Right renal cortex interstitium (tissue), 3 donors: ENCODE data around the gene JAM3. TPM values are rescaled to one million over a fixed set of nuclear protein-coding genes. Genes with fewer than 3 reads are reported as not detected.

Experiments used
- DNase-seq, 3 donors: peaks; one replicate each; pipeline ENCODE4 v3.0.0-alpha.2; 2013; ENCODE audit warnings: low read depth in 3 of 3, low spot score in 2 of 3
- polyA plus RNA-seq, 3 donors: library from polyadenylated mRNA; unstranded; fragments of 120-200 nt; gene quantifications; one replicate each; pipeline ENCODE4 v1.2.1, GENCODE V29; 2013; ENCODE audit not compliant: insufficient read length in 3 of 3

The JAM3 gene
- polyA plus RNA-seq, 3 donors: 47.7 to 55.4 (median 49.2) TPM

- DNase-seq: no peak
These were observed 72.2 kb downstream of the JAM3 start for GRCh38 chr11:134140961-134141490.

GRCh38 chr11:134142536-134142935 is 73.7 kb downstream of the JAM3 start:
- no peak for DNase-seq

DNA sequence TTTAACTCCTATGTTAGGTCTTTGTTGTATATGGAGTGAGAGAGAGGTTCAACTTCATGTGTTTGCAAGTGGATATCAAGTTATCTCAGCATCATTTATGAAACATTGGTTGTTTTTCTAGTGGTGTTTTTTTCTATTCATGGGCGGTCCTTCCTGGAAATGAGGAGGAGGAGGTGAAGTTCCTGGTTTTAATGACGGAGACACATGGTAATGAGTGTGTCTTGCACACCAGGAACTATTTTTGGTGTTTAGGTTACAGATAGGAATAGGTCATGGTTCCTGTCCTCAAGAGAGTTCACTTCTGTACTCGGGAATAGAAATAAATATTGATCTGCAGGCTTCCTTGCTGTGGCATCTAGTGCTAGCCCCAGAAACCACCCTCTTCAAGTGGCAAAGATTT is 74.9 kb downstream of the JAM3 start:
- DNase-seq: no peak

GRCh38 chr11:134144744-134145143 is 75.9 kb downstream of the JAM3 start:
- no peak for DNase-seq

GRCh38 chr11:134145715-134146114 is 76.8 kb downstream of the JAM3 start:
- no peak for DNase-seq

- DNase-seq: no peak
These were observed 77.7 kb downstream of the JAM3 start for GRCh38 chr11:134146598-134146997.

DNA sequence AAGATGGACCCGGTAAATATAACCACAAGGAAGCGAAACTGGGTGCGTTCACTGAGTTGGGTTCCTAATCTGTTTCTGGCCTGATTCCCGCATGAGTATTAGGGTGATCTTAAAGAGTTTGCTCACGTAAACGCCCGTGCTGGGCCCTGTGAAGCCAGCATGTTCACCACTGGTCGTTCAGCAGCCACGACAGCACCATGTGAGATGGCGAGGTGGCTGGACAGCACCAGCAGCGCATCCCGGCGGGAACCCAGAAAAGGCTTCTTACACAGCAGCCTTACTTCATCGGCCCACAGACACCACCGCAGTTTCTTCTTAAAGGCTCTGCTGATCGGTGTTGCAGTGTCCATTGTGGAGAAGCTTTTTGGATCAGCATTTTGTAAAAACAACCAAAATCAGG is 80.5 kb downstream of the JAM3 start:
- DNase-seq: no peak

- no peak for DNase-seq
These were observed 81.5 kb downstream of the JAM3 start for GRCh38 chr11:134150195-134150903.

DNA sequence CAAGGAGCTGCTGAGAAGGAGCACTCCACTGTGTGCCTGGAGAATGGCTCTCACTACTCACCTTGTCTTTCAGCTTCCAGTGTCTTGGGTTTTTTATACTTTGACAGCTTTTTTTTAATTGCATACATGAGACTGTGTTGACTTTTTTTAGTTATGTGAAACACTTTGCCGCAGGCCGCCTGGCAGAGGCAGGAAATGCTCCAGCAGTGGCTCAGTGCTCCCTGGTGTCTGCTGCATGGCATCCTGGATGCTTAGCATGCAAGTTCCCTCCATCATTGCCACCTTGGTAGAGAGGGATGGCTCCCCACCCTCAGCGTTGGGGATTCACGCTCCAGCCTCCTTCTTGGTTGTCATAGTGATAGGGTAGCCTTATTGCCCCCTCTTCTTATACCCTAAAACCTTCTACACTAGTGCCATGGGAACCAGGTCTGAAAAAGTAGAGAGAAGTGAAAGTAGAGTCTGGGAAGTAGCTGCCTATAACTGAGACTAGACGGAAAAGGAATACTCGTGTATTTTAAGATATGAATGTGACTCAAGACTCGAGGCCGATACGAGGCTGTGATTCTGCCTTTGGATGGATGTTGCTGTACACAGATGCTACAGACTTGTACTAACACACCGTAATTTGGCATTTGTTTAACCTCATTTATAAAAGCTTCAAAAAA is 82.3 kb downstream of the JAM3 start:
- no peak for DNase-seq

- no peak for DNase-seq
These were observed 83.8 kb downstream of the JAM3 start for GRCh38 chr11:134152696-134153095.

DNA sequence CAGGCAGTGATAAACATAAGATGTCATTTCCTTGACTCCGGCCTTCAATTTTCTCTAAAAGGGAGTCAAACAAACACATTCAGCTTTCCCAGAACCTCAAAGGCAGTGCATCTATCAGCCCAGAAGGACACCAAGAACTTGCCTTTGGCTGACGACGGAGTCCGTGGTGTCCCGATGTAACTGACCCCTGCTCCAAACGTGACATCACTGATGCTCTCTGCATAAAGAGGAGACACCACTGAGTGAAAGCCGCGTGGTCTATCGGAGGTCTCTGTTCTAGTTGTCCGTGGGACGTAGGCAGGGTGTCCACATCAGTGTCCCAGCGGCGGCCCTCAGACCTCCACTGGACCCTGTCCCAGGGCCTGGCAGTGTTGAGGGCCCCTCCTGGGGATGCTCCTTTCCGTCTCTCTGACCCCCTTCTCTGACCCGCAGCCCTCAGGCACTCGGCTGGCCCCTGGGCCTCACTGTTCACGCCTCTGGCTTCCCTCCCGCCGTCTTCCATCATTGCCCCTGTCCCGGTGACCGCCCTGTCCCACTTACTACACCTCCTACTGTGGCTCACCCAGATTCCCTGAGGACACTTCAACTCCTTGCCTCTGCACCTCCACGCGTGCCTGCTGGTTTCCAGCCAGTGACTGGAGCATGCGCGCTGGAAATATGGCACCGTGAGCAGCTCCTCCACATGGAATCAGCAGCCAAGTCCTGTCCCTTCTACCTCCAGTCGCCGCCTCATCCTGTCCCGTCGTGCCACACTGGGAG is 84.5 kb downstream of the JAM3 start:
- no peak for DNase-seq

- DNase-seq: no peak
These were observed 85.6 kb downstream of the JAM3 start for GRCh38 chr11:134154441-134154840.

DNA sequence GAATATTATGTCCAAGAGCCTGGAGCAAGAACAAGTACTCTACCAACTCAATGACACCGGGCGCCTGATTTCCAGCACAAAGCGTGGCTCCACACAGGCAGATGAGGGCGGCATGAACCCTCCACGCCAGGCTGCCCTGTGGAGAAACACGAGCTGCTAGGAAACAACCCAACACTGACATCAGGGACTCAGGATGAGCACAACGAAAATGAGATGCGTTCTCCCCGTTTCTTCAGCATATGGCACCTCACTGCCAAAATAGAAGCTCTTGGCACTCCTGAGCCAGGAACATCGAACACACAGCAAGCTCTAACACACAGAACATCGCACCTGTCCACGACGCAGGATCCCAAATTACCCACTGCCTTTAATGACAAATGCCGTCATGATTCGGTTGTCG is 86.6 kb downstream of the JAM3 start:
- no peak for DNase-seq

- DNase-seq: no peak
These were observed 87.3 kb downstream of the JAM3 start for GRCh38 chr11:134155946-134156865.

GRCh38 chr11:134157451-134157850 is 88.6 kb downstream of the JAM3 start:
- no peak for DNase-seq

GRCh38 chr11:134158023-134158422 is 89.2 kb downstream of the JAM3 start:
- no peak for DNase-seq

GRCh38 chr11:134159652-134160051 is 90.8 kb downstream of the JAM3 start:
- DNase-seq: no peak

- no peak for DNase-seq
These were observed 95.9 kb downstream of the JAM3 start for GRCh38 chr11:134164490-134165370.

DNA sequence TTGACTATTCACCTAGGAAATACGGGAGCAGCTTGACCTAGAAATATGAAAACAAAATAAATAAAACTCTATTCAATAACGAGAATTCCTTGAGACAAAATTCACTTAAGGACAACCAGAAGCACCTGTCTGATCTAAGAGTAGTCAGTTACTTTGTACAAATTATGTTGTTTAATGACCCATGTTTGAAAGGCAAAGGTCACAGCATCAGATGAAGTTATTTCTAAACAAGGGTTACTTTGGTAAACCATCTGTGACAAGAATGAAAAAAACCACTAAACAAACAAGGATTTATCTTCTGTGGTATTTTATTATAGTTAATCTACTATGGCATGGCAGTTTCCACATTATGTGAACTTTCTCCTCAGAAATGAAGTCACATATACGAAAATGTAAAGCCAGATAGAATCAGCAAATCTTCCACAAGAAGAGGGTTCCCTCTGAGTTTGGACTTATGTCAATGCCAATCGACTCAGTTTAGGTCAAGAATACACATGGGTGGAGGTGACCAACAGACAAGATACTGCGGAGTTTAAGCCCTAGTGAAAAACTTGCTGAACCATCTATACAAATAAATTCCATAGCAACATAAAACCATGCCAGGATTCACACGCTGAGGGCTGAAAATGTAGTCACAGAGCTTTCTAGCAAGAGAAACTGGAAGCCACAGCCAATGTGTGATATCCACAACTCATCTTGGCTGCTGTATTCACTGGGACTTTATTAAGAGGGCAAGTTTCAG is 101.5 kb downstream of the JAM3 start:
- DNase-seq: peak in 1 of 3 donors; percentile 7
